ENCODE results near the gene RYR2.

GRCh38 chr1:237093691-237094090 is 51.7 kb downstream of the RYR2 start:
- TF ChIP-seq POLR2A (IDR thresholded peaks at IDR 0.05) (no peak), CTCF (IDR thresholded peaks at IDR 0.05) (no peak)
